ENCODE results near the gene HSPB7.

GRCh38 chr1:15998929-15999328 lies 18.9 kb downstream of the HSPB7 start:
- TF ChIP-seq MZF1 (tag by site-specific recombination; IDR thresholded peaks at IDR 0.05; ENCODE audit: borderline replicate concordance) (no peak), CTCF (tag by site-specific recombination; IDR thresholded peaks at IDR 0.05) (no peak), TRIM28 (IDR thresholded peaks at IDR 0.05; ENCODE audit: borderline replicate concordance, low read length) (no peak), KLF1 (tag by site-specific recombination; IDR thresholded peaks at IDR 0.05) (no peak), ZNF473 (tag by site-specific recombination; IDR thresholded peaks at IDR 0.05) (no peak), REST (tag by site-specific recombination; IDR thresholded peaks at IDR 0.05) (no peak), ZNF362 (tag by site-specific recombination; IDR thresholded peaks at IDR 0.05) (no peak), ZNF223 (tag by site-specific recombination; IDR thresholded peaks at IDR 0.05) (no peak)

Data from HEK293 (cell line).